H1 (cell line): ENCODE measurements around the gene ALG14. TPM values are rescaled to one million over a fixed set of nuclear protein-coding genes. Genes with fewer than 3 reads are reported as not detected.

Experiments used
- CTCF ChIA-PET: fragments of 300-600 bp; sonication (Branson Sonifier 250); formaldehyde crosslinking; loops from one replicate; lab custom pipeline; 2021; ENCODE audit not compliant: partially characterized antibody; lab: Charles Lee
- POLR2A ChIA-PET: fragments of 300-600 bp; sonication (Branson Sonifier 250); formaldehyde crosslinking; loops from one replicate; lab custom pipeline; 2021; ENCODE audit warnings: inconsistent platforms; ENCODE audit not compliant: partially characterized antibody; lab: Charles Lee
- DNase-seq, 2 experiments: peaks; one replicate each; pipeline versions ENCODE4 v3.0.0 to v3.0.0-alpha.2; 2010 to 2022; ENCODE audit warnings: low spot score in 2 of 2, low read depth in 1 of 2, mixed read lengths in 1 of 2
- FAIRE-seq: peaks from 2 replicates; lab custom pipeline; 2011; peaks lifted over from hg19 to GRCh38; lab: Jason Lieb, UNC
- H2AFZ ChIP-seq: 2 replicates; pipeline ENCODE4 v1.8.1; 2012; ENCODE audit warnings: low read length, inconsistent platforms
- H2AK5ac ChIP-seq: 2 replicates; pipeline ENCODE4 v1.6.1; 2013; ENCODE audit warnings: low read depth, low read length
- H2BK120ac ChIP-seq: replicated peaks from 2 replicates; pipeline ENCODE3; 2013; ENCODE audit warnings: low read depth, low read length, inconsistent platforms
- H2BK12ac ChIP-seq: 2 replicates; pipeline ENCODE4 v1.6.1; 2013; ENCODE audit warnings: low read depth, low read length
- H2BK15ac ChIP-seq: 2 replicates; pipeline ENCODE4 v1.6.1; 2013; ENCODE audit warnings: low read length
- H2BK20ac ChIP-seq: 2 replicates; pipeline ENCODE4 v1.6.1; 2013; ENCODE audit warnings: low read length
- H2BK5ac ChIP-seq: 2 replicates; pipeline ENCODE4 v1.6.1; 2013; ENCODE audit warnings: low read depth, low read length
- H3K14ac ChIP-seq: 2 replicates; pipeline ENCODE4 v1.6.1; 2013; ENCODE audit warnings: inconsistent platforms; ENCODE audit not compliant: insufficient read length
- H3K18ac ChIP-seq: 2 replicates; pipeline ENCODE4 v1.6.1; 2013; ENCODE audit warnings: low read length; ENCODE audit errors: extremely low read depth
- H3K23ac ChIP-seq: 2 replicates; pipeline ENCODE4 v1.6.1; 2013; ENCODE audit warnings: inconsistent platforms; ENCODE audit not compliant: insufficient read length
- H3K23me2 ChIP-seq: 2 replicates; pipeline ENCODE4 v1.6.1; 2013; ENCODE audit warnings: low read depth, low read length
- H3K27ac ChIP-seq: 2 replicates; pipeline ENCODE4 v1.6.1; 2011; ENCODE audit warnings: low read depth, low read length, inconsistent platforms
- H3K27me3 ChIP-seq, 4 experiments: replicated peaks in 1 of 4; 1 replicate in 1 of 4; 2 replicates in 3 of 4; pipeline versions ENCODE4 v1.6.1 to v1.8.1; 2011 to 2013; ENCODE audit warnings: low read length in 3 of 4, mild to moderate bottlenecking in 3 of 4, inconsistent platforms in 2 of 4, mixed read lengths in 2 of 4, moderate library complexity in 1 of 4; ENCODE audit not compliant: control insufficient read depth in 3 of 4, insufficient read depth in 3 of 4; ENCODE audit errors: extremely low read depth in 1 of 4
- H3K36me3 ChIP-seq, 4 experiments: 2 replicates each; pipeline versions ENCODE4 v1.6.1 to v1.8.1; 2011 to 2013; ENCODE audit warnings: mild to moderate bottlenecking in 4 of 4, low read length in 3 of 4, moderate library complexity in 2 of 4, control low read depth in 1 of 4, inconsistent platforms in 1 of 4; ENCODE audit not compliant: insufficient read depth in 4 of 4, control insufficient read depth in 2 of 4
- H3K4ac ChIP-seq: replicated peaks from 2 replicates; pipeline ENCODE3; 2013; ENCODE audit warnings: low read length, low read depth, mixed read lengths, inconsistent platforms; ENCODE audit not compliant: insufficient read length
- H3K4me1 ChIP-seq, 4 experiments: replicated peaks in 1 of 4; 1 replicate in 1 of 4; 2 replicates in 3 of 4; pipeline versions ENCODE4 v1.6.1 to v1.8.1; 2011 to 2013; ENCODE audit warnings: low read length in 3 of 4, inconsistent platforms in 2 of 4, mixed read lengths in 1 of 4; ENCODE audit not compliant: insufficient read depth in 4 of 4, control insufficient read depth in 3 of 4
- H3K4me2 ChIP-seq, 2 experiments: 2 replicates each; pipeline versions ENCODE4 v1.6.1 to v1.8.1; 2011 to 2013; ENCODE audit warnings: low read depth in 2 of 2, low read length in 2 of 2, control low read depth in 1 of 2, inconsistent platforms in 1 of 2, mild to moderate bottlenecking in 1 of 2; ENCODE audit not compliant: insufficient read depth in 1 of 2
- H3K4me3 ChIP-seq, 4 experiments: fragments of 200-600, 300-600 bp in 1 of 4; sonication (generic), shearing (Covaris generic), sonication (Bioruptor Twin) in 1 of 4; 2 replicates each; pipeline versions ENCODE4 v1.5.1 to v1.8.1; 2011 to 2016; ENCODE audit warnings: low read length in 4 of 4, low read depth in 3 of 4, control low read depth in 2 of 4, inconsistent platforms in 2 of 4, mild to moderate bottlenecking in 2 of 4, mixed read lengths in 1 of 4, moderate library complexity in 1 of 4; ENCODE audit not compliant: insufficient read depth in 2 of 4; ENCODE audit errors: extremely low read depth in 1 of 4
- H3K56ac ChIP-seq: replicated peaks from 2 replicates; pipeline ENCODE3; 2013; ENCODE audit warnings: low read depth, mild to moderate bottlenecking, mixed read lengths, low read length, inconsistent platforms; ENCODE audit not compliant: insufficient read length
- H3K79me1 ChIP-seq: 2 replicates; pipeline ENCODE4 v1.6.1; 2013; ENCODE audit warnings: low read depth, low read length, control low read depth
- H3K79me2 ChIP-seq, 2 experiments: 2 replicates each; pipeline versions ENCODE4 v1.6.1 to v1.8.1; 2012 to 2013; ENCODE audit warnings: low read length in 2 of 2, mild to moderate bottlenecking in 2 of 2, inconsistent platforms in 1 of 2; ENCODE audit not compliant: insufficient read depth in 2 of 2, control insufficient read depth in 1 of 2
- H3K9ac ChIP-seq, 4 experiments: replicated peaks in 1 of 4; 1 replicate in 1 of 4; 2 replicates in 3 of 4; pipeline versions ENCODE4 v1.6.1 to v1.8.1; 2011 to 2013; ENCODE audit warnings: low read depth in 3 of 4, low read length in 3 of 4, control low read depth in 2 of 4, mild to moderate bottlenecking in 2 of 4, moderate library complexity in 2 of 4, inconsistent platforms in 1 of 4; ENCODE audit errors: extremely low read depth in 1 of 4
- H3K9me3 ChIP-seq, 2 experiments: 2 replicates each; pipeline versions ENCODE4 v1.6.1 to v1.8.1; 2012 to 2013; ENCODE audit warnings: mild to moderate bottlenecking in 2 of 2, moderate library complexity in 2 of 2, control low read depth in 1 of 2, inconsistent platforms in 1 of 2, low read depth in 1 of 2, low read length in 1 of 2, mixed read lengths in 1 of 2; ENCODE audit not compliant: insufficient read depth in 2 of 2
- H4K20me1 ChIP-seq, 2 experiments: replicated peaks in 1 of 2; 2 replicates each; pipeline versions ENCODE3 to v1.8.1; 2011 to 2013; ENCODE audit warnings: inconsistent platforms in 2 of 2, low read length in 2 of 2, mild to moderate bottlenecking in 1 of 2; ENCODE audit not compliant: insufficient read depth in 2 of 2, control insufficient read depth in 1 of 2
- H4K5ac ChIP-seq: 2 replicates; pipeline ENCODE4 v1.6.1; 2013; ENCODE audit warnings: low read length, low read depth, mixed read lengths, inconsistent platforms; ENCODE audit not compliant: insufficient read length
- H4K8ac ChIP-seq: 2 replicates; pipeline ENCODE4 v1.8.0; 2013; ENCODE audit warnings: mild to moderate bottlenecking, moderate library complexity, low read length, inconsistent platforms; ENCODE audit not compliant: insufficient read depth; ENCODE audit errors: extremely low read depth
- H4K91ac ChIP-seq: replicated peaks from 2 replicates; pipeline ENCODE3; 2013; ENCODE audit warnings: low read length, mixed read lengths, inconsistent platforms; ENCODE audit not compliant: insufficient read length
- BRCA1 ChIP-seq: IDR thresholded peaks from 2 replicates; pipeline ENCODE4 v1.6.1; 2012; ENCODE audit warnings: low read depth, low read length, improper control_type of control experiment
- CHD1 ChIP-seq: IDR thresholded peaks from 2 replicates; pipeline ENCODE4 v1.6.1; 2012; ENCODE audit warnings: low read depth, low read length, improper control_type of control experiment
- CHD2 ChIP-seq: IDR thresholded peaks from 2 replicates; pipeline ENCODE4 v1.6.1; 2012; ENCODE audit warnings: low read length, improper control_type of control experiment
- EGR1 ChIP-seq: IDR thresholded peaks from 2 replicates; pipeline ENCODE4 v1.6.1; 2011; ENCODE audit warnings: low read depth, low read length, borderline replicate concordance
- KDM1A ChIP-seq: fragments of 200-600, 300-600 bp; sonication (generic); IDR thresholded peaks from 2 replicates; pipeline ENCODE4 v1.7.1; 2016; ENCODE audit warnings: mild to moderate bottlenecking, low read length, borderline replicate concordance
- PHF8 ChIP-seq: fragments of 200-600 bp; sonication (generic); conservative IDR thresholded peaks from 2 replicates; pipeline ENCODE4 v1.7.1; 2012; ENCODE audit warnings: low read depth, mild to moderate bottlenecking, inconsistent platforms, low read length, moderate library complexity
- SAP30 ChIP-seq: fragments of 300-600 bp; sonication (generic); IDR thresholded peaks from 2 replicates; pipeline ENCODE4 v1.7.1; 2012; ENCODE audit warnings: low read length, moderate library complexity, mild to moderate bottlenecking, inconsistent platforms; ENCODE audit not compliant: insufficient read depth, insufficient replicate concordance
- WGBS, 2 experiments: shearing (Covaris generic) in 1 of 2; methylation state at CpG; one replicate each; pipeline versions ENCODE4 v1.1.6 to v1.1.7; 2013 to 2015; ENCODE audit warnings: low lambda C conversion rate in 2 of 2, mixed read lengths in 2 of 2, inconsistent platforms in 1 of 2, low coverage in 1 of 2, missing lambda C conversion rate in 1 of 2; ENCODE audit not compliant: insufficient replicate concordance in 2 of 2, insufficient coverage in 1 of 2, insufficient read length in 1 of 2; ENCODE audit errors: extremely low coverage in 1 of 2, missing lambda C conversion rate in 1 of 2; 5-methylcytosine and 5-hydroxymethylcytosine counted together
- polyA plus RNA-seq, 7 experiments: library from polyadenylated mRNA; depleted of rRNA in 3 of 7; stranded (reverse) in 5 of 7; unstranded in 2 of 7; fragments of >200 nt in 5 of 7; fragments of 200-250 nt in 2 of 7; gene quantifications; 1 replicate in 5 of 7; 2 replicates in 1 of 7; 4 replicates in 1 of 7; pipeline versions ENCODE4 v1.2.1 to v1.2.3, GENCODE V29; 2011 to 2013; ENCODE audit warnings: missing spikeins in 2 of 7, mixed read lengths in 2 of 7
- total RNA-seq: library from RNA; stranded (reverse); fragmentation: NEBNext Ultra II Directional; extraction: Animal tissue kit (Norgen Biotek cat#: 25700); gene quantifications from 2 replicates; pipeline ENCODE4 v1.2.1, GENCODE V29; 2021
- TF ChIP-seq, protein P1 (sequence below), 3 experiments: IDR thresholded peaks; 1 replicate in 2 of 3; 2 replicates in 1 of 3; pipeline versions ENCODE4 v1.5.1 to v1.6.1; 2011; ENCODE audit warnings: low read length in 3 of 3, mild to moderate bottlenecking in 3 of 3, inconsistent platforms in 2 of 3, low read depth in 1 of 3, moderate library complexity in 1 of 3; ENCODE audit not compliant: insufficient read depth in 1 of 3; ENCODE audit errors: control extremely low read depth in 1 of 3
- TF ChIP-seq, protein P2 (sequence below): IDR thresholded peaks from 2 replicates; pipeline ENCODE4 v1.6.1; 2011; ENCODE audit warnings: low read depth, mild to moderate bottlenecking, low read length; ENCODE audit not compliant: insufficient read depth

The ALG14 gene
- total and polyA plus RNA-seq, 2 of the 8 experiments (the other 6 are each of a cell fraction or from before 2014, with no cell fraction given) = 0.95 to 1.3 TPM

DNA sequence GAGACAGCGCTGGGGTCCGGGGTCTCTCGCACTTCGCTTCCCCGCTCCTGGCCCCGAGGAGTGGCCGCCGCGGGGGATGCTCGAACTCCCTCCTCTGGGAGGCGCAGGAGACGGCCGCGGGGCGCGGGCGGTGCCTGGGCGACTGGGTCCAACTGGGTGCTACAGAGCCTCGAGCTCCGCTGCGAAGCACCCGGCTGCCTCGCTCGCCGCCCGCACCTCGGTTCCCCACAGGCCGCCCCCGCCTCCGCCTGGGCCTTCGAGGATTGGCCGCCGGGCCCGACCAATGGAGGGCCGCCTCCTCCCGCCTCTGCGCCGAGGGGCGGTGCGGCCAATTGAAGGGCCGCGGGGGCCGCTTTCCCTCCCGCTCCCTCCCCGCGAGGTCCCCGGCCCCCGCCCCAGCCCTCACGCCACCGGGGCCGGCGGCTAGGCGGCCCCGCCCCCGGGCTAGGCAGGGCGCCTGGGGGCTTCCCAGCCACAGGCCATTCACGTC is 145.8 kb downstream of the ALG14 start, which contains the start of gene CNN3:
Gene CNN3 (minus strand): TSS at position 196 of the 490 bp plus-strand sequence. CDS start 216 bp downstream, outside the sequence.
- ChIA-PET CTCF (interaction anchor here (0.9 to 1.8 kb wide), 3 partner anchors 34 to 114 kb away, joined by 3 to 7 read pairs (median 3); no protein-coding TSS in a partner anchor), POLR2A (interaction anchor here (0.5 to 2.5 kb wide), 18 partner anchors 9 to 300 kb away, joined by 3 to 18 read pairs (median 3); partner anchors contain the start of gene ALG14)
- Histone ChIP-seq H4K5ac (peak within 1 kb of the TSS; percentile 81), H3K4ac (peak within 1 kb of the TSS; percentile 93), H3K79me2 (peaks cover 28 to 71% of the 10 kb centered on the region in 2 experiments), H3K27ac (peak within 1 kb of the TSS; percentile 96), H3K18ac (peak within 1 kb of the TSS; percentile 92), H3K23me2 (peaks cover 7% of the 10 kb centered on the region), H3K9ac (peak within 1 kb of the TSS; percentile 95 to 97 (median 97)), H3K4me3 (peak within 1 kb of the TSS; percentile 90 to 98 (median 97)), H2BK20ac (no peak within 1 kb of the TSS), H2BK15ac (peak within 1 kb of the TSS; percentile 61; the same call in 1 of the 2 replicates), H3K4me1 (peaks cover 4 to 20% (median 14%) of the 10 kb centered on the region in 4 experiments; a peak in 6 of 7 replicates), H3K9me3 (no peaks in the 10 kb centered on the region), H2BK5ac (peak within 1 kb of the TSS; percentile 96), H3K14ac (peak within 1 kb of the TSS; percentile 35), H3K56ac (peak within 1 kb of the TSS; percentile 80), H4K91ac (peak within 1 kb of the TSS; percentile 98), H2AFZ (peak within 1 kb of the TSS; percentile 66; the same call in 1 of the 2 replicates), H2BK120ac (peak within 1 kb of the TSS; percentile 84), H2BK12ac (peak within 1 kb of the TSS; percentile 85; the same call in 1 of the 2 replicates), H4K8ac (peak within 1 kb of the TSS; percentile 98), H3K36me3 (peaks cover 0 to 14% (median 0%) of the 10 kb centered on the region in 4 experiments; a peak in 1 of 8 replicates), H3K79me1 (peaks cover 8% of the 10 kb centered on the region), H3K4me2 (peak within 1 kb of the TSS; percentile 76 to 85), H3K27me3 (no peaks in the 10 kb centered on the region), H2AK5ac (peak within 1 kb of the TSS; percentile 78; the same call in 1 of the 2 replicates), H4K20me1 (peaks cover 21 to 24% of the 10 kb centered on the region in 2 experiments), H3K23ac (no peak within 1 kb of the TSS)
- WGBS, 2 experiments = 0% methylated on average over 27 of the region's 57 CpGs; no CpG with 5 or more reads in 1 of the 2 experiments
- FAIRE-seq (no peak), DNase-seq (peak; percentile 81 to 92)
- TF ChIP-seq CHD2 = no peak
- peak; percentile 97 for TF ChIP-seq EGR1
- TF ChIP-seq, protein P1, sequence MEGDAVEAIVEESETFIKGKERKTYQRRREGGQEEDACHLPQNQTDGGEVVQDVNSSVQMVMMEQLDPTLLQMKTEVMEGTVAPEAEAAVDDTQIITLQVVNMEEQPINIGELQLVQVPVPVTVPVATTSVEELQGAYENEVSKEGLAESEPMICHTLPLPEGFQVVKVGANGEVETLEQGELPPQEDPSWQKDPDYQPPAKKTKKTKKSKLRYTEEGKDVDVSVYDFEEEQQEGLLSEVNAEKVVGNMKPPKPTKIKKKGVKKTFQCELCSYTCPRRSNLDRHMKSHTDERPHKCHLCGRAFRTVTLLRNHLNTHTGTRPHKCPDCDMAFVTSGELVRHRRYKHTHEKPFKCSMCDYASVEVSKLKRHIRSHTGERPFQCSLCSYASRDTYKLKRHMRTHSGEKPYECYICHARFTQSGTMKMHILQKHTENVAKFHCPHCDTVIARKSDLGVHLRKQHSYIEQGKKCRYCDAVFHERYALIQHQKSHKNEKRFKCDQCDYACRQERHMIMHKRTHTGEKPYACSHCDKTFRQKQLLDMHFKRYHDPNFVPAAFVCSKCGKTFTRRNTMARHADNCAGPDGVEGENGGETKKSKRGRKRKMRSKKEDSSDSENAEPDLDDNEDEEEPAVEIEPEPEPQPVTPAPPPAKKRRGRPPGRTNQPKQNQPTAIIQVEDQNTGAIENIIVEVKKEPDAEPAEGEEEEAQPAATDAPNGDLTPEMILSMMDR (IDR thresholded peaks at IDR 0.05; ENCODE audit: control extremely low read depth in 1 of 3, insufficient read depth in 1 of 3, low read depth in 1 of 3, low read length in 3 of 3) = no peak
- no peak for TF ChIP-seq CHD1
- no peak for TF ChIP-seq SAP30
- TF ChIP-seq PHF8 = peak; percentile 76; the same call in 1 of the 2 replicates
- no peak for TF ChIP-seq BRCA1
- no peak for TF ChIP-seq KDM1A
- TF ChIP-seq, protein P2, sequence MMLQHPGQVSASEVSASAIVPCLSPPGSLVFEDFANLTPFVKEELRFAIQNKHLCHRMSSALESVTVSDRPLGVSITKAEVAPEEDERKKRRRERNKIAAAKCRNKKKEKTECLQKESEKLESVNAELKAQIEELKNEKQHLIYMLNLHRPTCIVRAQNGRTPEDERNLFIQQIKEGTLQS = no peak
